SK-N-SH treated with all-trans-retinoic acid at 6 μM for 48 hours (cell line): ENCODE data around the gene LDB2.

Experiments used
- ATAC-seq: fragments of 200-7000 bp; cut with Tn5 transposase; 3 replicates; pipeline ENCODE4 v1.9.1; 2020; ENCODE audit warnings: mild to moderate bottlenecking, moderate library complexity
- ARNTL ChIP-seq: fragments of 450-650 bp; formaldehyde crosslinking; IDR thresholded peaks from 2 replicates; pipeline ENCODE4 v1.5.0; 2020; ENCODE audit warnings: low read depth, mild to moderate bottlenecking, moderate library complexity, borderline replicate concordance
- BACH2 ChIP-seq: fragments of 250-450 bp; sonication (Bioruptor Pico); IDR thresholded peaks from 2 replicates; pipeline ENCODE4 v1.9.0; 2021; ENCODE audit warnings: mild to moderate bottlenecking, borderline replicate concordance
- ESRRG ChIP-seq: fragments of 250-450 bp; sonication (Bioruptor Pico); IDR thresholded peaks from 2 replicates; pipeline ENCODE4 v1.6.1; 2021; ENCODE audit warnings: mild to moderate bottlenecking
- GLIS3 ChIP-seq: fragments of 250-450 bp; sonication (Bioruptor Pico); IDR thresholded peaks from 2 replicates; pipeline ENCODE4 v1.5.0; 2020; ENCODE audit warnings: mild to moderate bottlenecking, moderate library complexity
- ISL1 ChIP-seq: fragments of 250-450 bp; sonication (Bioruptor Pico); IDR thresholded peaks from 2 replicates; pipeline ENCODE4 v2.1.2; 2022; ENCODE audit warnings: mild to moderate bottlenecking, moderate library complexity
- PPARA ChIP-seq: fragments of 250-450 bp; sonication (Bioruptor Pico); IDR thresholded peaks from 2 replicates; pipeline ENCODE4 v1.5.0; 2020; ENCODE audit warnings: mild to moderate bottlenecking, borderline replicate concordance
- RARB ChIP-seq: fragments of 250-450 bp; sonication (Bioruptor Pico); IDR thresholded peaks from 2 replicates; pipeline ENCODE4 v1.8.0; 2021; ENCODE audit warnings: mild to moderate bottlenecking, moderate library complexity
- SNAI2 ChIP-seq: fragments of 250-450 bp; sonication (Bioruptor Pico); IDR thresholded peaks from 2 replicates; pipeline ENCODE4 v1.5.0; 2020; ENCODE audit warnings: mild to moderate bottlenecking, moderate library complexity
- TCF4 ChIP-seq: fragments of 250-450 bp; sonication (Bioruptor Pico); IDR thresholded peaks from 2 replicates; pipeline ENCODE4 v1.8.0; 2021; ENCODE audit warnings: mild to moderate bottlenecking, moderate library complexity, borderline replicate concordance
- TOX ChIP-seq: fragments of 250-450 bp; sonication (Bioruptor Pico); IDR thresholded peaks from 2 replicates; pipeline ENCODE4 v1.8.0; 2021; ENCODE audit warnings: mild to moderate bottlenecking, moderate library complexity, borderline replicate concordance
- ZC3H10 ChIP-seq: fragments of 250-450 bp; sonication (Bioruptor Pico); IDR thresholded peaks from 2 replicates; pipeline ENCODE4 v1.5.1; 2021; ENCODE audit warnings: mild to moderate bottlenecking, moderate library complexity
- ZFP3 ChIP-seq: fragments of 250-450 bp; sonication (Bioruptor Pico); IDR thresholded peaks from 2 replicates; pipeline ENCODE4 v1.5.0; 2020; ENCODE audit warnings: mild to moderate bottlenecking, moderate library complexity
- ZNF565 ChIP-seq: fragments of 450-650 bp; formaldehyde crosslinking; conservative IDR thresholded peaks from 2 replicates; pipeline ENCODE4 v1.5.0; 2020; ENCODE audit warnings: low read depth, mild to moderate bottlenecking, moderate library complexity
- ZNF8 ChIP-seq: fragments of 450-650 bp; formaldehyde crosslinking; IDR thresholded peaks from 2 replicates; pipeline ENCODE4 v1.5.0; 2020; ENCODE audit warnings: mild to moderate bottlenecking, moderate library complexity
- TF ChIP-seq, protein P1 (sequence below): fragments of 250-450 bp; sonication (Bioruptor Pico); IDR thresholded peaks from 2 replicates; pipeline ENCODE4 v1.5.0; 2020; ENCODE audit warnings: mild to moderate bottlenecking, moderate library complexity
- TF ChIP-seq, protein P2 (sequence below): fragments of 250-450 bp; sonication (Bioruptor Pico); IDR thresholded peaks from 2 replicates; pipeline ENCODE4 v1.8.0; 2021; ENCODE audit warnings: low read depth, mild to moderate bottlenecking, moderate library complexity, borderline replicate concordance
- TF ChIP-seq, protein P3 (sequence below): fragments of 250-450 bp; sonication (Bioruptor Pico); IDR thresholded peaks from 2 replicates; pipeline ENCODE4 v1.5.1; 2020; ENCODE audit warnings: low read depth, mild to moderate bottlenecking, moderate library complexity
- TF ChIP-seq, protein P4 (sequence below): fragments of 250-450 bp; sonication (Bioruptor Pico); IDR thresholded peaks from 2 replicates; pipeline ENCODE4 v1.8.0; 2020; ENCODE audit warnings: mild to moderate bottlenecking, moderate library complexity, borderline replicate concordance

The LDB2 gene

DNA sequence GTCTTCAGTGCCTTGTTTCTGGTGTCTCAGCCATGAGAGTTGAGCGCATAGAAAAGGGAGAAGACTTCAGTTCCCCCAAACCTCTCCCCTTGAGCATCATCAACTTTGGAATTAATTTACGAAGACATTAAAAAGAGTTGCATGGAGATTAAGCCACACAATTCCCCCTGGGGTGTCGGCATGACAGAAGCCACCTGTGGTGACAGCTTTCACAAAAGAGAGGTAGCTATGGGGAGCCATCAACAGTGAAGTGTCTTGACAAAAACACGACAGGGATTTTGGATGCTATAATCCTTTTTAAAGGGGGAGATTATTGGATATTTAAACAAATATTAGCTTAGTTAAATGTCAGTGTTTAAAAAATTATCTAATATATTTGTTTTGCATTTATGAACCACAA lies 307.6 kb downstream of the LDB2 start:
- no peak for ATAC-seq

DNA sequence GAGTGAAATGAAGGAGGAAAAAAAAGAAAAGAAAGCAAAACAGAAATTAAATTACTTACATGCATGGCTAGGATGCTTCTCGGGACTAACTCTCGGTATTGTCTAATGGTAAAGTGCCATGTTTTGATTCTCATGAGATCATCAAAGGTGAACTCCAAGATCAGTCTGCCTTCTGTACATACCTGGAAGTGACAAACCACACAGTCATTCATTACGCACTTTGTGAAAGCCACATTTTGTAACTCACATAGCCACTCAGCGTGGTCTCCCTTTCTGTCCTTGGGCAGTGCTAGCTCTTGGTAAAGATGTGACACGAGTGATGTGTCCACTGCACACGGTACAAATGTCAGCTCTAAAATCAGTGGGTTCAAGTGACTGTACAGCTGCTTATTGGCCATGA lies 309.8 kb downstream of the LDB2 start:
- no peak for ATAC-seq
- TF ChIP-seq, protein P1, sequence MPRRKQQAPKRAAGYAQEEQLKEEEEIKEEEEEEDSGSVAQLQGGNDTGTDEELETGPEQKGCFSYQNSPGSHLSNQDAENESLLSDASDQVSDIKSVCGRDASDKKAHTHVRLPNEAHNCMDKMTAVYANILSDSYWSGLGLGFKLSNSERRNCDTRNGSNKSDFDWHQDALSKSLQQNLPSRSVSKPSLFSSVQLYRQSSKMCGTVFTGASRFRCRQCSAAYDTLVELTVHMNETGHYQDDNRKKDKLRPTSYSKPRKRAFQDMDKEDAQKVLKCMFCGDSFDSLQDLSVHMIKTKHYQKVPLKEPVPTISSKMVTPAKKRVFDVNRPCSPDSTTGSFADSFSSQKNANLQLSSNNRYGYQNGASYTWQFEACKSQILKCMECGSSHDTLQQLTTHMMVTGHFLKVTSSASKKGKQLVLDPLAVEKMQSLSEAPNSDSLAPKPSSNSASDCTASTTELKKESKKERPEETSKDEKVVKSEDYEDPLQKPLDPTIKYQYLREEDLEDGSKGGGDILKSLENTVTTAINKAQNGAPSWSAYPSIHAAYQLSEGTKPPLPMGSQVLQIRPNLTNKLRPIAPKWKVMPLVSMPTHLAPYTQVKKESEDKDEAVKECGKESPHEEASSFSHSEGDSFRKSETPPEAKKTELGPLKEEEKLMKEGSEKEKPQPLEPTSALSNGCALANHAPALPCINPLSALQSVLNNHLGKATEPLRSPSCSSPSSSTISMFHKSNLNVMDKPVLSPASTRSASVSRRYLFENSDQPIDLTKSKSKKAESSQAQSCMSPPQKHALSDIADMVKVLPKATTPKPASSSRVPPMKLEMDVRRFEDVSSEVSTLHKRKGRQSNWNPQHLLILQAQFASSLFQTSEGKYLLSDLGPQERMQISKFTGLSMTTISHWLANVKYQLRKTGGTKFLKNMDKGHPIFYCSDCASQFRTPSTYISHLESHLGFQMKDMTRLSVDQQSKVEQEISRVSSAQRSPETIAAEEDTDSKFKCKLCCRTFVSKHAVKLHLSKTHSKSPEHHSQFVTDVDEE, result no peak
- TF ChIP-seq ARNTL (CRISPR knock-in tag), result no peak
- TF ChIP-seq PPARA, result no peak
- no peak for TF ChIP-seq TOX (CRISPR knock-in tag)
- no peak for TF ChIP-seq ZNF8 (CRISPR knock-in tag)
- TF ChIP-seq ESRRG (CRISPR knock-in tag), result no peak
- no peak for TF ChIP-seq ISL1 (CRISPR knock-in tag)
- TF ChIP-seq GLIS3 (CRISPR knock-in tag), result no peak
- TF ChIP-seq RARB (CRISPR knock-in tag), result no peak
- TF ChIP-seq, protein P2, sequence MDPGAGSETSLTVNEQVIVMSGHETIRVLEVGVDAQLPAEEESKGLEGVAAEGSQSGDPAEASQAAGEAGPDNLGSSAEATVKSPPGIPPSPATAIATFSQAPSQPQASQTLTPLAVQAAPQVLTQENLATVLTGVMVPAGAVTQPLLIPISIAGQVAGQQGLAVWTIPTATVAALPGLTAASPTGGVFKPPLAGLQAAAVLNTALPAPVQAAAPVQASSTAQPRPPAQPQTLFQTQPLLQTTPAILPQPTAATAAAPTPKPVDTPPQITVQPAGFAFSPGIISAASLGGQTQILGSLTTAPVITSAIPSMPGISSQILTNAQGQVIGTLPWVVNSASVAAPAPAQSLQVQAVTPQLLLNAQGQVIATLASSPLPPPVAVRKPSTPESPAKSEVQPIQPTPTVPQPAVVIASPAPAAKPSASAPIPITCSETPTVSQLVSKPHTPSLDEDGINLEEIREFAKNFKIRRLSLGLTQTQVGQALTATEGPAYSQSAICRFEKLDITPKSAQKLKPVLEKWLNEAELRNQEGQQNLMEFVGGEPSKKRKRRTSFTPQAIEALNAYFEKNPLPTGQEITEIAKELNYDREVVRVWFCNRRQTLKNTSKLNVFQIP (CRISPR knock-in tag), result no peak
- TF ChIP-seq ZFP3 (CRISPR knock-in tag), result no peak
- TF ChIP-seq SNAI2 (CRISPR knock-in tag), result no peak

More for the DNA sequence above, 307.6 kb downstream of the LDB2 start:
- TF ChIP-seq TOX (CRISPR knock-in tag) (no peak), TCF4 (no peak), PPARA (no peak), ZNF565 (CRISPR knock-in tag) (no peak), ZFP3 (CRISPR knock-in tag) (no peak), ZC3H10 (CRISPR knock-in tag) (no peak), RARB (CRISPR knock-in tag) (no peak), ARNTL (CRISPR knock-in tag) (no peak), BACH2 (CRISPR knock-in tag) (no peak)
- TF ChIP-seq, protein P1, result no peak
- TF ChIP-seq, protein P2 (CRISPR knock-in tag), result no peak
- TF ChIP-seq, protein P3, sequence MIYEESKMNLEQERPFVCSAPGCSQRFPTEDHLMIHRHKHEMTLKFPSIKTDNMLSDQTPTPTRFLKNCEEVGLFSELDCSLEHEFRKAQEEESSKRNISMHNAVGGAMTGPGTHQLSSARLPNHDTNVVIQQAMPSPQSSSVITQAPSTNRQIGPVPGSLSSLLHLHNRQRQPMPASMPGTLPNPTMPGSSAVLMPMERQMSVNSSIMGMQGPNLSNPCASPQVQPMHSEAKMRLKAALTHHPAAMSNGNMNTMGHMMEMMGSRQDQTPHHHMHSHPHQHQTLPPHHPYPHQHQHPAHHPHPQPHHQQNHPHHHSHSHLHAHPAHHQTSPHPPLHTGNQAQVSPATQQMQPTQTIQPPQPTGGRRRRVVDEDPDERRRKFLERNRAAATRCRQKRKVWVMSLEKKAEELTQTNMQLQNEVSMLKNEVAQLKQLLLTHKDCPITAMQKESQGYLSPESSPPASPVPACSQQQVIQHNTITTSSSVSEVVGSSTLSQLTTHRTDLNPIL (CRISPR knock-in tag), result no peak
- TF ChIP-seq, protein P4, sequence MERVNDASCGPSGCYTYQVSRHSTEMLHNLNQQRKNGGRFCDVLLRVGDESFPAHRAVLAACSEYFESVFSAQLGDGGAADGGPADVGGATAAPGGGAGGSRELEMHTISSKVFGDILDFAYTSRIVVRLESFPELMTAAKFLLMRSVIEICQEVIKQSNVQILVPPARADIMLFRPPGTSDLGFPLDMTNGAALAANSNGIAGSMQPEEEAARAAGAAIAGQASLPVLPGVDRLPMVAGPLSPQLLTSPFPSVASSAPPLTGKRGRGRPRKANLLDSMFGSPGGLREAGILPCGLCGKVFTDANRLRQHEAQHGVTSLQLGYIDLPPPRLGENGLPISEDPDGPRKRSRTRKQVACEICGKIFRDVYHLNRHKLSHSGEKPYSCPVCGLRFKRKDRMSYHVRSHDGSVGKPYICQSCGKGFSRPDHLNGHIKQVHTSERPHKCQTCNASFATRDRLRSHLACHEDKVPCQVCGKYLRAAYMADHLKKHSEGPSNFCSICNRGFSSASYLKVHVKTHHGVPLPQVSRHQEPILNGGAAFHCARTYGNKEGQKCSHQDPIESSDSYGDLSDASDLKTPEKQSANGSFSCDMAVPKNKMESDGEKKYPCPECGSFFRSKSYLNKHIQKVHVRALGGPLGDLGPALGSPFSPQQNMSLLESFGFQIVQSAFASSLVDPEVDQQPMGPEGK (CRISPR knock-in tag), result no peak
